ENCODE data around the gene CRELD1.
A peak's percentile ranks its signal among the peaks of the same experiment; 100 is the strongest.
"Not testable (repeated sequence)": the region's sequence is repeated elsewhere in the genome, so short reads cannot be mapped to it uniquely, and the experiment has no call there.

Gene CRELD1

DNA sequence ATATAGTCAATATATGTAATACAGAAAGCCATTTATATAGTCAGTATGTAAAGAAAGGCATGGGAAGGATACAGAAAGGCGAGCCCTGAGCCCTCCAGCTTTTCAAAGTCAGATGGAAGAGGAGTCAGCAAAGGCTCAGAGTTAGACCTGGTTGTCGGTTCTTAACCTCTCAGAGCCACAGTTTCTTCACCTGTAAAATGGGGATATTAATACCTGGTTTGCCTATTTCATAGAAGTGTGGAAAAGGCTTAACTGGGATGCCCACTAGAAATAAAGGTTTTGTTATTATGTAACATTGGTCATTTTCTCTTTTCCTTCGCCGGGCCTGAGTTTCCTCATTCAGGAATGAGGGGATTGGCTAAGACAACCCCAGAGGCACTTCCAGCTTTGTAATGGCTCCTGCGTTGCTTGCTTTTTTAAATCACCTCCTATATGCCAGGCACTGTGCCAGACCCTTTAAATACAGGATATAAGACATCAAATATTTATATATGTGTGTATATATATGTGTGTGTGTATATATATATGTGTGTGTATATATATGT is 2.4 kb downstream of the CRELD1 start:
- no peak for DNase-seq (ENCODE audit: low spot score)

- no peak for DNase-seq (ENCODE audit: low spot score)
These were observed 4.0 kb downstream of the CRELD1 start for GRCh38 chr3:9937486-9938238.

- DNase-seq (ENCODE audit: low spot score), result no peak
These were observed 5.3 kb downstream of the CRELD1 start for GRCh38 chr3:9938966-9939365.

- DNase-seq (ENCODE audit: low spot score), result not testable (repeated sequence)
These were observed 6.3 kb downstream of the CRELD1 start for GRCh38 chr3:9939906-9940305.

DNA sequence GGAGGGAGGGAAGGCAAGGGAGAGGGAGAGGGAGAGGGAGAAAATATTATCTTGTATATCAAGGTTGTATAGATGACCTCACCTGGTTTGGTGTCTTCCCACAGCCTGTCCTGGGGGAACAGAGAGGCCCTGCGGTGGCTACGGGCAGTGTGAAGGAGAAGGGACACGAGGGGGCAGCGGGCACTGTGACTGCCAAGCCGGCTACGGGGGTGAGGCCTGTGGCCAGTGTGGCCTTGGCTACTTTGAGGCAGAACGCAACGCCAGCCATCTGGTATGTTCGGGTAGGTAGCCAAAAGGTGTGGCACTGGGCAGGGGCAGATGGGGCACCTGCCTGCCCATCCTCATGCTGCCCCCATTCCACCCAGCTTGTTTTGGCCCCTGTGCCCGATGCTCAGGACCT is 7.1 kb downstream of the CRELD1 start:
- DNase-seq (ENCODE audit: low spot score), result no peak

DNA sequence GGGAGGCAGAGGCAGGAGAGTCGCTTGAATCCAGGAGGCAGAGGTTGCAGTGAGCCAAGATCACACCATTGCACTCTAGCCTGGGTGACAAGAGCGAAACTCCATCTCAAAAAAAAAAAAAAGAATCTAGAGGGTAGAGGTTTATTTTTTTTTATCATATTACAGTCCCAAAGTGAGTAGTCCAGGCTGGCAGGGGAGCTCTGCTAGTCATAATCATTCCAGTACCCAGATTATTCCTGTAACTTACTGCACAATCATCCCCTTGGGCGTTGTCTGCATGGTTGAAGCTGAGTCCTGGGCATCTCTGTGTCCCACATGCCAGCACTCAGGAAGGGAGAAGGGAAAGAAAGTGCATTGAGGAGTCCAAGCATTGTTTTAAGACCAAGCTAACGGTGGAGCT is 8.5 kb downstream of the CRELD1 start:
- no peak for DNase-seq (ENCODE audit: low spot score)

GRCh38 chr3:9942934-9943690 is 9.5 kb downstream of the CRELD1 start:
- no peak for DNase-seq (ENCODE audit: low spot score)

DNA sequence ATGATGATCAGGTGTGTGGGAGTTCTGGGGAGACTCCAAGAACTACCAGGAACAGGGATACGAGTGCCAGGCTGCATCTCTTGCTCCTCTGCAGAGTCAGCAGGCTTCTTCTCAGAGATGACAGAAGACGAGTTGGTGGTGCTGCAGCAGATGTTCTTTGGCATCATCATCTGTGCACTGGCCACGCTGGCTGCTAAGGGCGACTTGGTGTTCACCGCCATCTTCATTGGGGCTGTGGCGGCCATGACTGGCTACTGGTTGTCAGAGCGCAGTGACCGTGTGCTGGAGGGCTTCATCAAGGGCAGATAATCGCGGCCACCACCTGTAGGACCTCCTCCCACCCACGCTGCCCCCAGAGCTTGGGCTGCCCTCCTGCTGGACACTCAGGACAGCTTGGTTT is 10.6 kb downstream of the CRELD1 start:
- no peak for DNase-seq (ENCODE audit: low spot score)

GRCh38 chr3:9945358-9945757 is 11.7 kb downstream of the CRELD1 start:
- DNase-seq (ENCODE audit: low spot score), result no peak

DNA sequence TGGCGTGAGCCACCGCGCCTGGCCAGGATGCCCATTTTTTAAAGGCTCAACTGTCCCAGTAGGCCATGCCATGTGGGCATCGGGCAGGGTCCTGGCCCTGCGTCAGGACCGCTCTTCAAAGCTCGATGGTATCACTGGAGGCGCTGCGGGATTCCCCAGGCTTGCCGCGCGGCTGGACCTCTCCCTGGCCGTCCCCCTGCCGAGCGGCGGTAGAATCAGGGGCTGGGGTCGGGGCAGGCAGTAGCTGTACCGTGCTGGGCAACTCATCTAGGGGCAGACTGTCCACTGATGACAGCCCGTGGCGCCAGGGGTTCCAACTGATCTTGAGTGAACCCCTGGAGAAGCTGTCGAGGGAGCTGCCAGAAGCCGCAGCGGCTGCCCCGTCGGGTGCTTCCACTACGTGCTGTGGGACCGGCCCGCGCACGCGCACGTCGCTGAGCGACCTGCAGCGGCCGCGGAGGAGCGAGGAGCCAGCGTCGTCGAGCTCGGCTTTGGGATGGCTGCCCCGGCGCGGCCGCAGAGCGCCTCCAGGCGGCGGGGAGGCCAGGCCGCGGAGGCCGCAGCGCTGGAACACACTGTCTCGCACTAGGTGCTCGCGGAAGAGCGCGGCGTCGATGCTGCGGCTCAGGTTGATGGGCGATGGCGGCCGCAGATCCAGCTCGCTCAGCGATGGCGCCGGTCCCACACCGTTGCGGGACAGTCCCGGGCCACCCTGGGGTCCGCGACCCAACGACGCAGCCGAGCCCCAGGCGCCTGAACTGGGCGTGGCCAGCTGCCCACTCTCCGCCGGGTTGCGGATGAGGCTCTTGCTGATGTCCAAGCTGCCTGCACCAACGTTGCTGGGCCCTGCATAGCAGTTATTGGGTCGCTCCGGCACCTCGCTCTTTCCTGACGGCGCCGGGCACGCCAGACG is 12.7 kb downstream of the CRELD1 start:
- DNase-seq (ENCODE audit: low spot score), result peak; percentile 92

DNA sequence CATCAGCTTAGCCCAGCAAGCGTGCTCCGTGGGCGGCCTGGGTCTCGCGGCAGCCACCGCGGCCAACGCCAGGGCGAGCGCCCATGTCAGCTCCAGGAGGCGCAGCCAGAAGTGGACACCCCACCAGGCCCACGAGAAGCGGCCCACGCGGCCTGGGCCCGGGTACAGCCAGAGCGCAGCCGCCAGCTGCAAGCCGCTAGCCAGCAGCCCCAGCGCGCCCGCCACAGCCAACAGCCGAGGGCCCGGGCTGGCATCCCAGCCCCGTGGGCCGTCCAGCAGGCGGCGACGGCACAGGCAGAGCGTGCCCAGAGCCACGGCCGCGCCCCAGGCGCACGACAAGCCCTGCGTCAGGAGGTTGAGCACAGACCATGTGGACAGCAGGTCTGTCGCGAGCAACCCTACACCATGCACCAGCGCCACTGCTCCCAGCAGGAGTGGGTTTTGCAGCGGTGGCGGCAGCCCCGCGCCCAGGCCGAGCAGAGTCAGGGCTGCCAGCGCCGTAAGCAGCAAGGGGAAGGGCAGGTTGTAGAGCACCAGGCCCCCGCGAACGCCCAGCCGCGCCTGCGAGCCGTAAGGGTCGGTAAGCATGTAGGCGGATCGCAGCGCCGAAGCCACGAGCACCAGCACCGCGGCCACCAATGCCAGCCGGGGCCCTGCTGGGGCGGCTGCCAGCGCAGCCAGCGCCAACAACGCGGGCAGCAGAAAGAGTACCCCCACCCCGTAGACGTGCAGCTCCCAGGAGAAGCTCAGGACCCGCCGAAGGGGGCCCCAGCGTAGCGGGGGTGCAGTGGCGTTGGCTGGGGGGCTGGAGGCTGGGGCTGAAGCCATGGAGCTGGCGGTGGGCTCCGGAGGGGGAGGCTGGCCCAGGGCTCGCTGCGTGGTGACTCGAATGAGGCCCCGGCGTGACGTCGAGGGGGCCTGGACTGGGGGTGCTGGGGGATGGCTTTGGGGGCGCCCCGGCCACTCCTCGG is 13.7 kb downstream of the CRELD1 start:
- DNase-seq (ENCODE audit: low spot score), result peak; percentile 82

GRCh38 chr3:9948586-9948985 is 15.0 kb downstream of the CRELD1 start:
- DNase-seq (ENCODE audit: low spot score), result no peak

DNA sequence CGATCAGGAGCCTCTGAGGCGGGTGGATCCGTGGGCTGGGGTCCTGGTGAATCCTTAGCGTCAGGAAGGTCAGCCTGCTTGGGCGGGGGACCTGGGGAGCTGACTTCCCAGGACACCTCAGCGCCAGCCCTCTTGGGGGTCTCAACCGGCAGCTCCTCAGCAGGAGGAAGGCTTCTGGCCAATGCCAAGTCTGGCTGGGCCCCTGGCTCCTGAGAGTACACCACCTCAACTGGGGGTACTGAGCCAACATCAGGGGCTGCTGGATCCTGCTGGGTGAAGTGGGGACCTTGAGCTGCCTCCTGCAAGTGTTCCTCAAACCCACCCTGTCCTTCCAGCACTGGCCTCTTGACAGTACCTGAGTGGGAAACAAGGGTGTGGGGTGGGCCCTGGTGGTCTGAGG is 15.5 kb downstream of the CRELD1 start:
- DNase-seq (ENCODE audit: low spot score), result no peak

GRCh38 chr3:9949626-9950025 is 16.0 kb downstream of the CRELD1 start:
- no peak for DNase-seq (ENCODE audit: low spot score)

DNA sequence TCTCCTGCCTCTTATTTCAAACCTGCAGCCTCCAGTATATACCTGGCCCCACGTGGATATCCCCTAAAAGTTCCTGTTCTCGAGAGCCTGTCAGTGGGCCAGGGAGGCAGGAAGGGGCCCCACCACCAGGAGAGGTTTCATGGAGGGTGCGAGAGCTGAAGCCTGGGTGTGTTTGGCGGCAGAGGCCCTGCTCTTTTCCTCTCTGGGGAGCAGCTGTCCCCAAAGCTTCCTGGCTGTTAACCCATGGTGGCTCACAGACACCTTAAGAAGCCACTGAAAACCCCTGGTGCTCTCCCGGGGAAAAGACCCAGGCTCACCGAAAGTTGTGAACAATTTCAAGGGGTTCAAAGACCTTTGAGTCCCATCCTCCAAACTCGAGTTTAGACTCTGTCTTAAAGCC is 17.5 kb downstream of the CRELD1 start:
- DNase-seq (ENCODE audit: low spot score), result no peak

DNA sequence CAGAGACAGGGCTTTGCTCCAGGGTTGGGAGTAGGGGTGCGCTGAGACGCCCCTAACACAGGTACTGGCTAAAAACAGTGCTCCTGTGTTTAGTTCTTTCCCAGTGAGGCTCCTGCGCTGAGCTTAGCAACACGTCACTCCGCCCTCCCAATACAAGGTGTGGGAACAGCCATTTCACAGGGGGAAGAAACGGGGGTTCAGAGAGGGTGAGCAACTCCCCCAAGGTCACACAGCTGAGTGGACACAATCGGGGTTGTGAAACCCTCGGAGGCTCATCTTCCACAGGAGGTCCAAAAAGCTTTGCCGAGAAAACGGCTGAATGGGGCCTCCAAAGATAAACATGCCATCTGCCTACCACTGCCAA is 17.9 kb downstream of the CRELD1 start:
- DNase-seq (ENCODE audit: low spot score), result no peak

DNA sequence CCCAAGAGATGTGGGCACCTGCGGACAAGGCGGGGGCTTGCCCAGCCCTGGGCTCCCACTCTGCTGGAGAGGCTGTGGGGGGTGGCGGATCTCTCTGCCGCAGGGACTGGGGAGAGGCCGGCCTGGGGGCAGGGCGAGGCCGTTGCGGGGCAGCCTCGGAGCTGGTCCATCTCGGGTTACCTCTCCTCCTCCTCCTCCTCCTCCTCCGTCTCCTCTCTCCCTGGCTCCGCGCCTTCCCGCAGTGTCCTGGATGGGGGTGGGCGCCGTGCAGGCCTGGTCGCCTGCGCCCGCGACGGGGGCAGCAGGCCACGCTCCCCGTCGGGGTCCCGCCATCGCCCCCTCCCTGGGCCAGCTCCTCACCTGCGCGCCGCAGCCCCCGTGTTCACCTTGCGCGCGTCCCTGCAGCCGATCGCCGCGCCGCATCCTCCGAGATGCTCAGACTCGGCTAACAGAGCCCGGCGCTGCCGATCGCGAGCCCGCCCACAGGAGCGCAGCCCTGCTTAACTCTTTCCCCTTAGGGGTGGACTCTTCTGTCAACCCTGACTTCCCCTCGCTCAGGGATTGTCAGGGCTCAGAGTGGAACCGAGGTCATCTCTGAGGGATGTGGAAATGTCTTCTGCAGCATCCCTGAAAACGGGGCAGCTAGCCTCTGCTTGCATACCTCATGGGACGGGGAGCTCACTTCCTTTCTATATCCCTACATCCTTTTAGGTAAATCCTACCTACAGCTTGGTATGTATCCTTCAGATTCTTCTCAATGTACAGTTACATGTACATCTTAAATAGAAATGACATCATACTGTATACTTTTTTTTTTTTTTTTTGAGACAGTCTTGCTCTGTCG is 18.6 kb downstream of the CRELD1 start, which contains the start of gene PRRT3:
TSS of gene PRRT3 (minus strand) at position 447 of the 844 bp plus-strand sequence. CDS start 2,293 bp downstream, outside the sequence.
- no peak for DNase-seq (ENCODE audit: low spot score)

DNA sequence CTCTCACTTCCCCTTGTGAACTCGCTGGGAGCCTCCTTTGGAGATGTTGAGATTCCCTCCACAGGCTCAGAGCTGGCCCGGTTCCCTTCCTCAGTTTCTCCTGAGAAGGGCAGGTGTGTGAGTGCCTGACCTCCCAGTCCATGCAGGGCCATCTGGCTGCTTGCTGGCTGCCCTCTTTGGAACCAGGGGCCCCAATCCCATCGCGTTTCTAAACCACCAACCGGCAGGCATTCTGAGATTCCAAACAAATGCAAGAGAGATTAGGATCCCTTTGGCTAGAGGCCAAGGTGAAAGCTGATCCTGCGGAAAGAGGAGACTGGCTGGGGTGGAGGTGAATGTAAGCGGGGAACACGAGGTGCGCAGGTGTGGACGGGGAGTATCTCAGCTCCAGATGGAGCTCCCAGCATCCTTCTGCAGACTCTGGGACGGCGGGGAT is 21.5 kb downstream of the CRELD1 start:
- no peak for DNase-seq (ENCODE audit: low spot score)

DNA sequence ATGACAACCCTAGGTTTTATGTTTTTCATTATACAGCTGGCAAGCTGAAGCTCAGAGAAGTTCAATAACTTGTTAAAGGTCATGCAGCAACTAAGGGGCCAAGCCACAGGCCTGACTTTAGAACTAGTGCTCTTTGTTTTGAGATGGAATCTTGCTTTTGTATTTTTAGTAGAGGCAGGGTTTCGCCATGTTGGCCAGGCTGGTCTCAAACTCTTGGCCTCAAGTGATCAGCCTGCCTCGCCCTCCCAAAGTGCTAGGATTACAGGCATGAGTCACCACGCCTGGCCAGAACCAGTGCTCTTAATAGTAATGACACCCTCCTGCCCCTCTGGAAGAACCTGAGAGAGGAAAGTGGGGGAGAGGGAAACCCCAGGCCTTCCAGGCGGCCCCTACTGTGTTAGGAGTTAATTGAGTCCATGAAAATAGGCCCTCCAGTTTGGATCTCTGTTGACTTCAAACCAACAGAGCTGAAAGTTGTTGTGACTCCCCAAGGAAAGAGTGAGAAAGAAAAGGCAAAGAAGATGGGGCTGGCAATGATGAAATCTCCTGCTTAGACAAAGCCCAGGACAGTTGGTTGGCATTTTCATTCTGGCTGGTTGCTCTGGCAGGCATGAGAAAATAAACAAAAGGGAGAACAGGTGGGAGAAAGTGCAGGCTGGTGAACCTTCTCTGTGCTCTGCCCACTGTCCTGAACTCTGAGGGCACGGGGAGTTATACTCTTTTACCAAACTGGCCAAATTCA is 22.1 kb downstream of the CRELD1 start:
- no peak for DNase-seq (ENCODE audit: low spot score)

Data from left forelimb (tissue), 1 donor.